ENCODE measurements around the gene PSAPL1. TPM values are rescaled to one million over a fixed set of nuclear protein-coding genes. Genes with fewer than 3 reads are reported as not detected.
A peak's percentile ranks its signal among the peaks of the same experiment; 100 is the strongest.

The PSAPL1 gene
- total RNA-seq, 1 donor from 2014 or later: 0.14 TPM

GRCh38 chr4:7424553-7425111, 10.1 kb downstream of the PSAPL1 start:
- H3K27ac ChIP-seq: no peak overlapping the region
- TF ChIP-seq CTCF (IDR thresholded peaks at IDR 0.05): no peak
- intact Hi-C loops (cut with DNase I): no loop called here
- no peaks in the 10 kb centered on the region for H3K9me3 ChIP-seq
- peak; percentile 51 for DNase-seq
- no peaks in the 10 kb centered on the region for H3K36me3 ChIP-seq
- no peak overlapping the region for H3K4me3 ChIP-seq
- H3K27me3 ChIP-seq: no peaks in the 10 kb centered on the region
- no peak for ATAC-seq
- H3K4me1 ChIP-seq: no peaks in the 10 kb centered on the region

- H3K9me3 ChIP-seq: no peaks in the 10 kb centered on the region
- H3K27me3 ChIP-seq: no peaks in the 10 kb centered on the region
- H3K4me3 ChIP-seq: no peak overlapping the region
- no peak for TF ChIP-seq CTCF (IDR thresholded peaks at IDR 0.05)
- H3K27ac ChIP-seq: no peak overlapping the region
- no peaks in the 10 kb centered on the region for H3K36me3 ChIP-seq
- no peaks in the 10 kb centered on the region for H3K4me1 ChIP-seq
- DNase-seq (peak; percentile 38), ATAC-seq (no peak)
- intact Hi-C loops (cut with DNase I): no loop called here
These were observed 10.8 kb downstream of the PSAPL1 start for GRCh38 chr4:7423801-7424552.

- DNase-seq (peak; percentile 20), ATAC-seq (no peak)
- intact Hi-C loops (cut with DNase I): no loop called here
These were observed 11.3 kb downstream of the PSAPL1 start for GRCh38 chr4:7423391-7423790.

GRCh38 chr4:7422898-7423180, 11.9 kb downstream of the PSAPL1 start:
- intact Hi-C loops (cut with DNase I): no loop called here
- no peaks in the 10 kb centered on the region for H3K27me3 ChIP-seq
- H3K4me1 ChIP-seq: no peaks in the 10 kb centered on the region

More at GRCh38 chr4:7423391-7423790, 11.3 kb downstream of the PSAPL1 start:
- Histone ChIP-seq H3K36me3 (no peaks in the 10 kb centered on the region), H3K4me1 (no peaks in the 10 kb centered on the region), H3K27me3 (no peaks in the 10 kb centered on the region), H3K27ac (no peak overlapping the region), H3K4me3 (no peak overlapping the region), H3K9me3 (no peaks in the 10 kb centered on the region)
- TF ChIP-seq CTCF (IDR thresholded peaks at IDR 0.05): no peak

GRCh38 chr4:7422151-7422897, 12.4 kb downstream of the PSAPL1 start:
- ATAC-seq (no peak), DNase-seq (peak; percentile 51)
- Histone ChIP-seq H3K36me3 (no peaks in the 10 kb centered on the region), H3K4me1 (no peaks in the 10 kb centered on the region), H3K9me3 (no peaks in the 10 kb centered on the region), H3K4me3 (no peak overlapping the region), H3K27ac (no peak overlapping the region), H3K27me3 (no peaks in the 10 kb centered on the region)
- no peak for TF ChIP-seq CTCF (IDR thresholded peaks at IDR 0.05)
- intact Hi-C loops (cut with DNase I): no loop called here

More at GRCh38 chr4:7422898-7423180, 11.9 kb downstream of the PSAPL1 start:
- Histone ChIP-seq H3K4me3 (no peak overlapping the region), H3K36me3 (no peaks in the 10 kb centered on the region), H3K27ac (no peak overlapping the region), H3K9me3 (no peaks in the 10 kb centered on the region)
- ATAC-seq (no peak), DNase-seq (no peak)
- no peak for TF ChIP-seq CTCF (IDR thresholded peaks at IDR 0.05)

Measured in upper lobe of right lung (tissue), 1 donor.